GM19351 (cell line): ENCODE measurements around the gene QRFP.

Experiments
- ATAC-seq: cut with Tn5 transposase; IDR thresholded peaks from one replicate; pipeline ENCODE4 v1.9.1; 2021; ENCODE audit warnings: mild to moderate bottlenecking, moderate library complexity; ENCODE audit not compliant: unreplicated experiment

Gene QRFP

DNA sequence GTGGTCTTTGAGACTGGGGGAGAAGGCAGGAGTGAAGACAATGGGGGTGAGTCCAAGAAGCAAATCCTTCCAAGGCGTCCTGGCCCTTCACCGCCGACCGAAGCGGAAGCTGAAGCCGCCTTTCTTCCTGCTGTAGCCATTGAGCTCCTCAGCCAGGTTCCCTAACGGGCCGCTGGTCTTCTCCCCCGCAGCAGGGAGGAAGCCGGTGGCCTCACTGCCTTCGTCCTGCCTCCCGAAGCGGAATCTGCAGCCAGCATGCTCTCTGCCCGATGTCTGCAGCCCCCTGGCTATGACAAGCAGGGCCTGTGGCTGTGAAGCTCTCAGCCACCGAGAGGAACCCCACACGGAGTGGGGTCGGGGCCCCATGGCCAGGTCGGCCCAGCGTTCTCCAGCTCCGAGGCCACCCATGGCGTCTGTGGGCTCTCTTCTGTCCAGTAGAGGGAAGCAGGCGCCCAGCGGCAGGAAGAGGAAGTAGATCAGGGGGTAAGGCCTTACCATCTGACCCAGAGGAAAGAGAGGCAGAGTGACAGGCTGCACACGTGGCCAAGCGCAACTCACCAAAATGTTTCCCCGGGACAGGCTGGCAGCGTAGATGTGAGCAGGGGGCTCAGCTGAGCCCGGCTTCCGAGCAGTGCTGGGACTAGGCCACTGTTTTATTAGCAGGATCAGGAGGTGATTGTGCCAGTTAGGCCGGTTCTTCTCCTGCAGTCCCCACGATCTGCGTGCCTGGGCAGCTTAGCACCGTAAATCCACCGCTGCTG is 3.1 kb downstream of the QRFP start:
- ATAC-seq: no peak

DNA sequence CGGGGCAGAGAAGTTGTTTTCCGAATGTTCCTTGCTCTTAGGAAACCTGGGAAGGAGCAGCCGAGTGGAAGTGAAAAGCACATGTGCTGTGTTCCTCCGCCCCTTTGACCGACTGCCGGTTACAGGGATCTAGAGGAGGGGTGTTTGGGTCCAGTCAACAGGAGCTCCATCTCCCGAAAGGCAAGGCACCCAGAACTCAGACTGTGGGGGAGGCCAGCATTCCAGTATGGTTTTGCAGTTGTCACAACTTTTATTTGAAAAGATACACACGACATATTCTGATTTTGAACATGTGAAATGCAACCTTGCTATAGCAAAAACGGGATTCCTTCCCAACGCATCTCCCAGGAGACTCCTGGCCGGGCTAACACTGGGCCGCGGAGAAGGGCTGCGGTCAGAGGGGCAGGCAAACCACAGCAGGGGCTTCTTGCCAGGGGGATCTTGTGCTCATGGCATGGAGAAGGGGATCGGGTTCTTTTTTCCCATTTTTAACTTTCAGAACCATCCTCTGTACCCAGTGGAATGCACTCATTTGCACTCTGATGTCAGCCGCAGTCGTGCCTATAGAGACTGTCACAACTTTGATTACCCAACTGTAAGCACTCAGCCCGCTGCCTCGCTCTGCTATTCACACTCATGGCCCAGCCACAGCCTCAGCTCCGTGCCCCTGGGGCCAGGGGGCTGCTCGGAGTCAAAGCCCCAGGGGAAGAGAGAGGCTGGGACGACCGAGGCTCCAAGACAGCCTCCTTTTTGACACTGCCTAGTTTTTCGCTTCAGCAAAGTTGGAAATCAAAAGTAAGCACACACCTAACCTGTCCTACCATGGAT is 3.9 kb downstream of the QRFP start:
- no peak for ATAC-seq

DNA sequence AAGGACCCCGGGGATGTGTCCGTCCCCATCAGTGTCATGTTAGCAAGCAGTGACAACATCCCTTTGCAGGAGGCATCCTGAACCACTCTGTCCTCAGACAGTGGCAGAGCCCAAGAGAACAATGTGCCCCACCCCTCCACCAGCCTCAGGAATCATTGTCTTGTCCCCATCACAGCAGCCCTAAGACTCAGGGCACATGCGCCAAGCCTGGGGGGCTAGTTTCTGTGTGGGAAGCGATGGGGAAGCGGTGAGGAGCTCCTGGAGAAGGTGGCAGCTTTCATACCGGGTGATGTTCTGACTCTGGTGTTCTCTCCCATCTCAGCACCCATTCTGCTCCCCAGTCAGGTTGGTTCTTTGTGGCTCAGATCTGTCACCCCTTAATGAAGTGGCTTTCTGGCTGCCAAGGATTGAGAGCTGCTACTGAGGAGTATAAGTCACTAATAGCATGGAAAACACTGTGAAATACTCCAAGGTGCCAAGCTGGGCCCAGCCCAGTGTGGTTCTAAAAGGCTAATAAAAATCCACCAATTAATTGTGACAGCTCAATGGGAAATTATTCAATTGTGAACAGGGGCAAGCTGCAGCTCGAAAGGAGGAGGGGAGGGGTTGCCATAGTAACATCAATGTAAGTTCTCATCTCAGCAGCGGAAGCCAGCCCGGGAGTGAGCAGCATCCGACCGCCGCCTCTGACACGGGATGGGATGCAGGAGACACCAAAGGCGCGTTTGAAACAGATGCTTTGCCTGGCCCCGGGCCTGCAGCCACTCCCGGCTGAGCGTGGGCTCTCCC is 4.7 kb downstream of the QRFP start:
- ATAC-seq: no peak

DNA sequence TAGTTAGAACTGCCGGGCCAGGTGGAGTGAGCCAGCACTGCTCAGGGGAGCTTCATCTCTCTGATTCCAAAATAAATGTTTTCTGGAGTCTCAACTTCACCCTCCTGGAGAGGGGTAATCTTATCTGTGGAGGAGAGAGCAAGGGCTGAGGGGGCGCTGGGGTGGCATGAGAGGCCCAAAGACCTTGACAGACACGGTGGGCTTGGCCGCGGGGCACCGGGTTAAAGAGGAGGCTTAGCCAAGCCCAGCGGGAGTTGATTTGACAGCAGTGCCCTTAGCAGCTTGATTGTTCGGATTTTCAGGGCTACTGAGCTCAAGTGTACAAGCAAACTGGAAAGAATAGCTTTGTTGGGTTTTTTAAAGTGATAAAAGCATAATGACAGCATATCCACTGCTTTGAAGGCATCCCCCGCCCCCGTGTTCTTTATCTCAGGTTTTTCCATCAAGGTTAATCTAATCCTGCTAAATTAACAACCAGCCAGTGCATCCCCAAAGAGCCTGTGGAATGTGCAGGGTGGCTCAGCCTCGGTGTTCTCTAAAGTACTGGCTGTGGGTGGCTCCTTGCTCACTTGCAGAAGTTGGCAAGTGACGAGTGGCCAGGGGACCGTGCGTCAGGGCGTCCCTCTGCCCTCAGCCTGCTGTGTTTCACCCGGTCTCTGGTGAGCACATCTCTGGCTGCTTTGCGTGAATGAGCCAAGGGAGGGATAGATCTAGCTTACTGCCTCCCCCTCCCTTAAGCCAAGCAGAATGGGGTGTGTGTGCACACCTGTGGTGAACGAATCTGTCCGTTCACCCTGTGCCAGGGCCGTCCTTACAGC is 5.5 kb downstream of the QRFP start:
- no peak for ATAC-seq

DNA sequence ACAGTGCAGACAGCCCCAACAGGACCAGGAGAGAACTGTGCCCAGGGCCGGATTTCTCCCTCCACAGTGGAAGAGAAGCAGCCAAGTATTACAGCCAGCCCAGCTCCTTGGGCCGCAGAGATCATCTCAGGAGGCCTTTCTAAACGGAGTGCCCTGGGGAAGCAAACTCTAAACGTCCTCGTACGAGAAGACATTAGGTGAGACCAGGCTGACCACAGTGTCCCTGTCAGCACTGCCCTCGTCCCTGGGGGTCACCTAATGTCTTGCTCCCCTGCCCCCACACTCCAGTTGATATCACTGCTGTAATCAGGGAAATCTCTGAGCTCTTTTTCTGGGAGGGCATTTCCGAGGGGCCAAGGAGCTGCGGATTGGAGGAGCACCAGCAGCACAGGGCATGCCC is 6.5 kb downstream of the QRFP start:
- ATAC-seq: no peak

DNA sequence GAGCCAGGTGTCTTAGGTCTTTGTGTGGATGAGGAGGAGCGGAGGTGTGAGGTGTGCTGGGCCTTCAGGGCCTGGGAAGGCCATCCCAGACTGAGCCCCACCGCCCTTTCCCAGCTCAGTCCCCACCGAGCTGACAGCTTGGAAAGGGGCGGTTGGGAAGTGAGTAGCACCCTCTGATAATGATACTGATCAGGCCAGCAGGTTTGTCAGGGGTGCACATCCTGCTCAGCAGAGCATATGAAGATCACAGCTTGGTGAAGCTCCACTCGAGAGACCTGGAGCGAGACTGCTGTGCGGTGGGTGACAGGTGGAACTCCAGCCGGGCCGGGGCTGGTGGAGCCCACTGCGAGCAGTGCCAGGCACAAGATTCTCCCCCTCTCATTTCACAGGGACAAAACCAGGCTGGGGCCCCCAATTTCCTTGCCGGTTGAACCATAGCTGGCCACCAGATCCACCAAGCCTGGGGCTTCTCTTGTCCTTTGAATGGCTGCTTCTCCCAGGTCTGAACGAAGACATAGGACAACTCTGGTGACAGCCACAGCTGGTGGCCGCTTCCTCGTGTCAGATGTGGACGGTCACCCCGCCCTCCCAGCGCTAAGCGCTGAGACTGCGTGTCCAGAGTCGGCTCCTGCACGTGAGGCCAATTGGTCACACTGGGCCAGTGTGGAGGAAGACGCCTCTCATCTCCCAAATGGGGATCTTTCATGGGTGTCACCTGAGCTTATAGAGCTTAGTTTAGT is 8.3 kb downstream of the QRFP start:
- no peak for ATAC-seq

DNA sequence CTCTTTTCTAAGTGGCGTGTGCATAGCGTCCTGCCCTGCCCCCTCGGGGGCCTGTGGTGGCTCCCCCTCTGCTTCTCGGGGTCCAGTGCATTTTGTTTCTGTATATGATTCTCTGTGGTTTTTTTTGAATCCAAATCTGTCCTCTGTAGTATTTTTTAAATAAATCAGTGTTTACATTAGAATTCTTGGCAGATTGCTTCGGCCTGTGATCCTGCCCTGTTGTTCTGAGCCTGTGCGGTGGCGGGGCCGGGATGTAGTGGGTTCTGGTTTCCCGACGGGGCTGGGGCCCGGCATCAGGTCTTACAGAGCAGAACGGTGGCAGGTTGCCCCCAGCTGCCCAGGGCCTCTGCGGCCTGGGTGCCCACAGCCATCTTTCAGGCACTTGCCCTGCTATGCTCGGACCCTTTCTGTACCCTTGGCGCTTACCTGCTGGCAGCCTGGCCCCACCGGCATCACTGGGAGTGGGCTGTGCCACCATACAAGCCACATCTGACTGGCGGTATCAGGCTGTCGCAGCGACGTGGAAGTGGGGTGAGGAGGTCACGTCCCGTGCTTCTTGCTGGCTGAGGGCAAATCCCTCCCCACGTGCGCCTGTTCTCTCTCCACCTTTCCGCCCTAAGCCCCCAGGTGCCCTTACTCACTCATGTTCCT is 9.0 kb downstream of the QRFP start:
- ATAC-seq: no peak

DNA sequence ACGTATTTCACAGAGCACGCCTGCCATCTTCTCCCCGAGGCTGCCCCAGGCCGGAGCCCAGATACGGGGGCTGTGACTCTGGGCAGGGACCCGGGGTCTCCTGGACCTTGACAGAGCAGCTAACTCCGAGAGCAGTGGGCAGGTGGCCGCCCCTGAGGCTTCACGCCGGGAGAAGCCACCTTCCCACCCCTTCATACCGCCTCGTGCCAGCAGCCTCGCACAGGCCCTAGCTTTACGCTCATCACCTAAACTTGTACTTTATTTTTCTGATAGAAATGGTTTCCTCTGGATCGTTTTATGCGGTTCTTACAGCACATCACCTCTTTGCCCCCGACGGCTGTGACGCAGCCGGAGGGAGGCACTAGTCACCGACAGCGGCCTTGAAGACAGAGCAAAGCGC is 9.6 kb downstream of the QRFP start:
- ATAC-seq: no peak

DNA sequence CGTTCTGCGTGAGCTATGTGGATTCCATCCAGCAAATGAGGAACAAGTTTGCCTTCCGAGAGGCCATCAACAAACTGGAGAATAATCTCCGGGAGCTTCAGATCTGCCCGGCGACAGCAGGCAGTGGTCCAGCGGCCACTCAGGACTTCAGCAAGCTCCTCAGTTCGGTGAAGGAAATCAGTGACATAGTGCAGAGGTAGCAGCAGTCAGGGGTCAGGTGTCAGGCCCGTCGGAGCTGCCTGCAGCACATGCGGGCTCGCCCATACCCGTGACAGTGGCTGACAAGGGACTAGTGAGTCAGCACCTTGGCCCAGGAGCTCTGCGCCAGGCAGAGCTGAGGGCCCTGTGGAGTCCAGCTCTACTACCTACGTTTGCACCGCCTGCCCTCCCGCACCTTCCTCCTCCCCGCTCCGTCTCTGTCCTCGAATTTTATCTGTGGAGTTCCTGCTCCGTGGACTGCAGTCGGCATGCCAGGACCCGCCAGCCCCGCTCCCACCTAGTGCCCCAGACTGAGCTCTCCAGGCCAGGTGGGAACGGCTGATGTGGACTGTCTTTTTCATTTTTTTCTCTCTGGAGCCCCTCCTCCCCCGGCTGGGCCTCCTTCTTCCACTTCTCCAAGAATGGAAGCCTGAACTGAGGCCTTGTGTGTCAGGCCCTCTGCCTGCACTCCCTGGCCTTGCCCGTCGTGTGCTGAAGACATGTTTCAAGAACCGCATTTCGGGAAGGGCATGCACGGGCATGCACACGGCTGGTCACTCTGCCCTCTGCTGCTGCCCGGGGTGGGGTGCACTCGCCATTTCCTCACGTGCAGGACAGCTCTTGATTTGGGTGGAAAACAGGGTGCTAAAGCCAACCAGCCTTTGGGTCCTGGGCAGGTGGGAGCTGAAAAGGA is 10.9 kb downstream of the QRFP start:
- no peak for ATAC-seq

DNA sequence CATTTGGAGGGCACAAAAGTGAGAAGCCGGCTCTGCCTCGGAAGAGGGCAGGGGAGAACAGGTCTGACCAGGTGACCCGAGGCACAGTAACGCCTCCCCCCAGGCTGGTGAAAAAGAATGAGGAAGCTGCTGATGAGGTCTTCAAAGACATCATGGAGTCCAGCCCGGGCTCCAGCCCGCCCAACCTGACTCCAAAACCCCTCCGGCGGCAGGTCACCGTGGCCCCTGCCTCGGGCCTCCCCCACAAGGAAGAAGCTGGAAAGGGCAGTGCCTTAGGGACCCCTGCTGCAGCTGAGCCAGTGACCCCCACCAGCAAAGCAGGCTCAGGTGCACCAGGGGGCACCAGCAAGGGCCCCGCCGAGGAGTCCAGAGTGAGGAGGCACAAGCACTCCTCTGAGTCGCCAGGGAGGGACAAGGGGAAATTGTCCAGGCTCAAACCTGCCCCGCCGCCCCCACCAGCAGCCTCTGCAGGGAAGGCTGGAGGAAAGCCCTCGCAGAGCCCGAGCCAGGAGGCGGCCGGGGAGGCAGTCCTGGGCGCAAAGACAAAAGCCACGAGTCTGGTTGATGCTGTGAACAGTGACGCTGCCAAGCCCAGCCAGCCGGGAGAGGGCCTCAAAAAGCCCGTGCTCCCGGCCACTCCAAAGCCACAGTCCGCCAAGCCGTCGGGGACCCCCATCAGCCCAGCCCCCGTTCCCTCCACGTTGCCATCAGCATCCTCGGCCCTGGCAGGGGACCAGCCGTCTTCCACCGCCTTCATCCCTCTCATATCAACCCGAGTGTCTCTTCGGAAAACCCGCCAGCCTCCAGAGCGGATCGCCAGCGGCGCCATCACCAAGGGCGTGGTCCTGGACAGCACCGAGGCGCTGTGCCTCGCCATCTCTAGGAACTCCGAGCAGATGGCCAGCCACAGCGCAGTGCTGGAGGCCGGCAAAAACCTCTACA is 11.8 kb downstream of the QRFP start:
- ATAC-seq: no peak

DNA sequence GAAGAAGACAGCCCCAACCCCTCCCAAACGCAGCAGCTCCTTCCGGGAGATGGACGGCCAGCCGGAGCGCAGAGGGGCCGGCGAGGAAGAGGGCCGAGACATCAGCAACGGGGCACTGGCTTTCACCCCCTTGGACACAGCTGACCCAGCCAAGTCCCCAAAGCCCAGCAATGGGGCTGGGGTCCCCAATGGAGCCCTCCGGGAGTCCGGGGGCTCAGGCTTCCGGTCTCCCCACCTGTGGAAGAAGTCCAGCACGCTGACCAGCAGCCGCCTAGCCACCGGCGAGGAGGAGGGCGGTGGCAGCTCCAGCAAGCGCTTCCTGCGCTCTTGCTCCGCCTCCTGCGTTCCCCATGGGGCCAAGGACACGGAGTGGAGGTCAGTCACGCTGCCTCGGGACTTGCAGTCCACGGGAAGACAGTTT is 12.5 kb downstream of the QRFP start:
- no peak for ATAC-seq

DNA sequence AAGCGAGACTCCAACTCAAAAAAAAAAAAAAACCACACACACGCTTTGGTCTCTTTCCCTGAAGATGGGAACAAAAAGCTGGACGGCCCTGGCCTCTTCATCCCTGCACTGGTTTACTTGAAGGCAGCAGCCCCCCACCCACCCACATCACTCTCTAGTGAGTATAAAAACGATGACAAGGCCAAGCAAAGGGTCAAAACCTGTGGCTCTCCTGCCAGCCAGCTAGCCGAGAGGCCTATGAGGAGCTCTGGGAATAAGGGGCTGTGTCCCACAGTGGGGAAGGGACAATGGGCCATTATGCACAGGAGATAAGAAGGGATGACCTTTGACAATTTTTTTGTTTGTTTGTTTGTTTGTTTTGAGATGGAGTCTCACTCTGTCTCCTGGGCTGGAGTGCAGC is 13.1 kb downstream of the QRFP start:
- no peak for ATAC-seq

DNA sequence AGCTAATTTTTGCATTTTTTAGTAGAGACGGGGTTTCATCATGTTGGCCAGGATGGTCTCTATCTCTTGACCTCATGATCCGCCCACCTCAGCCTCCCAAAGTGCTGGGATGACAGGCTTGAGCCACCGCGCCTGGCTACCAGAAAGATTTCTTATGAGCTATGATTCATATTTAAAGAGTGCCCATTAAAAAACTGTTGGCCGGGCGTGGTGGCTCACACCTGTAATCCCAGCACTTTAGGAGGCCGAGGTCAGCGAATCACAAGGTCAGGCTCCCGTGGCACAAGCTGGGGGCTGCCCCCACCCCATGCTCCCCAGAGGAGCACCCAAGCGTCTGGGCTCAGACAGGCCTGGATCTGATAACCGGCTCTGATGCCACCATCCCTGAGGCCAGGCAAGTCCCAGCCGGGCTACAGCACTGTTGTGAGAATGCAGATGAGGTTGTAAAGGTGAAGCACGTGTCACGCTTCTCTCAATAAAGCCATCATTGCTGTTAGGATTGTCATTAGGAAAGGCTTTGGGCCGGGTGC is 13.9 kb downstream of the QRFP start:
- ATAC-seq: no peak

DNA sequence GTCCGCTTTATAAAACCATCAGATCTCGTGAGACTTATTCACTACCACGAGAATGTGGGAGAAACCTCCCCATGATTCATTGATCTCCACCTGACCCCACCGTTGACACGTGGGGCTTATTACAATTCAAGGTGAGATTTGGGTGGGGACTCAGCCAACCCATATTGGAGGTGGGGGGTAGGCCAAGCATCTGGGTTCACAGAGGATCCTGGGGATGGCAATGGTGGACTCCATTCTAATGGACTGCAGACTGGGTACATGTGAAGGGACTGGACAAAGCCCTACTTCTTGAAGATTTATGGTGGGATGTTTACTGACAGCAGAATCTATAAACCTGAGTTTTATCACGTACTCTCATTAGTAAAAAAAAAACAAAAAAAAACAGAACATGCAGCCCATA is 15.1 kb downstream of the QRFP start:
- ATAC-seq: no peak

DNA sequence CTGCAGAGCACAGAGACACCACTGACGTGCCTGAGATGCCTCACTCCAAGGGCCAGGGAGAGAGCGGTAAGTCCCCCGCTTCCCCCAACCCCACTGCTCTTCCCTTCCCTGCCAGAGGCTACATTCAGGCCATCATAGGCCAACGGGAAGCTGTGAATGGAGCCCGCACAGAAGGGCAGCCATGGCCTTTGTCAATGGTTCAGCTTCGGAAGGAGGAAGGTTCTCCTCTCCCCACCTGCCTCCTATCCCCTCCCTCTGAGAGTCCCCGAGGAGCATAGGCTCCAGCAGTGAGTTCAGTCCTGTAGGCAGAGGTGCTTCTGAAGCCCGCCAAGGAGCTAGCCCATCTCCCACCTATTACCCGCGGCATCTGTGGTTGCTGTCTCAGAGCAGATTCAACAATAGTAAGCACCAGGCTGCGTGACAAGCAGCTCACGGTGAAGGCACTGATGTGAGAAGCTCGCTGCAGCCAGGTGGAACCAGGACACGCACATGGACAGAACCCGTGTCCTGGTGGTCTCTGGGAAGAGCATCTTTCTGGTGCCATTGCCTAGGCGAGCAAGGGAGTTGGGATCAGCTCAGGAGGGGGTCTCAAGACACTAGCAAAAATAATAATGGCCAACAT is 15.9 kb downstream of the QRFP start:
- ATAC-seq: no peak

DNA sequence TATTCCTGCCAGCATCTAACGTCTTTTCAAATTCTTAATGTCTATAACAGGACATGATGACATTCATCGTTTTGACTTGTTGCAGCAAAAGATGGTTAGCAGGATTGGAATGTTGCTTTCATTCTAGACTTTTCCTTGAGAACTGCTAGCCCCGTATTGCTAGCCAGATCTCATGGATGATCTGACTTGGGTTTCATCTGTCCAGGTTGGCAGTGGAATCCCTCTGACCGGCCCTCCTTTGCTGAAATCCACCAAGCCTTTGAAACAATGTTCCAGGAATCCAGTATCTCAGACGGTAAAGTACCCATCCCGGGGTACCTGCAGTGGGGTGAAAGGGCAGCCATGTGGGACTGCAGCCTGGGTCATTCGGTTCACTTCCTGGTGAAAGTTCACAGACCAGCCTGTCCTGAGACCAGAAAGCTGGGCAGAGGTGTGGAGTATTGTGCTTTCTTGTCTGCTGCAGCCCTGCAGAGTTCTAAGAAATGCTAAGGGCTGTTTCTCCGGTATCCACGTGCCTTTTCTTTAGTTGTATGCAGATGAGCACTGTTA is 16.7 kb downstream of the QRFP start:
- ATAC-seq: no peak
